HL-60 (cell line): ENCODE data around the gene UAP1.

Source experiments
- DNase-seq, 2 experiments: peaks; one replicate each; pipeline ENCODE4 v3.0.0-alpha.2; 2010 to 2020; ENCODE audit warnings: low read depth in 1 of 2, low spot score in 1 of 2
- H3K27ac ChIP-seq: fragments of 250-450 bp; sonication (Bioruptor Pico); replicated peaks from 2 replicates; pipeline ENCODE4 v1.5.1; 2020; ENCODE audit warnings: mild to moderate bottlenecking, moderate library complexity
- H3K27me3 ChIP-seq: fragments of 250-450 bp; sonication (Bioruptor Pico); 2 replicates; pipeline ENCODE4 v1.5.1; 2021; ENCODE audit warnings: mild to moderate bottlenecking, moderate library complexity; ENCODE audit not compliant: insufficient read depth, poor library complexity, severe bottlenecking
- H3K4me3 ChIP-seq: replicated peaks from 2 replicates; pipeline ENCODE4 v1.5.1; 2011; ENCODE audit warnings: mild to moderate bottlenecking, control low read depth, low read length; ENCODE audit not compliant: insufficient read depth
- CTCF ChIP-seq: IDR thresholded peaks from one replicate; pipeline ENCODE4 v1.5.1; 2011; ENCODE audit warnings: low read length, control low read depth, inconsistent platforms; ENCODE audit not compliant: insufficient read depth
- GABPA ChIP-seq: IDR thresholded peaks from 2 replicates; pipeline ENCODE4 v1.6.1; 2012; ENCODE audit warnings: low read depth
- POLR2AphosphoS5 ChIP-seq: IDR thresholded peaks from 2 replicates; pipeline ENCODE4 v1.6.1; 2012; ENCODE audit warnings: low read depth
- REST ChIP-seq: IDR thresholded peaks from 2 replicates; pipeline ENCODE4 v1.6.1; 2012; ENCODE audit warnings: low read depth; ENCODE audit not compliant: insufficient replicate concordance
- SPI1 ChIP-seq: IDR thresholded peaks from 2 replicates; pipeline ENCODE4 v1.6.1; 2012; ENCODE audit warnings: low read depth, mild to moderate bottlenecking, borderline replicate concordance

UAP1 gene

GRCh38 chr1:162641114-162641513 is 79.6 kb downstream of the UAP1 start:
- H3K27ac ChIP-seq, result no peak overlapping the region
- H3K27me3 ChIP-seq, result peaks cover 5% of the 10 kb centered on the region
- H3K4me3 ChIP-seq, result no peak overlapping the region
- TF ChIP-seq REST, result no peak
- TF ChIP-seq SPI1, result no peak
- no peak for TF ChIP-seq CTCF
- no peak for TF ChIP-seq POLR2AphosphoS5
- TF ChIP-seq GABPA, result no peak
- DNase-seq, result no peak

- peaks cover 5% of the 10 kb centered on the region for H3K27me3 ChIP-seq
- DNase-seq, result no peak
- no peak for TF ChIP-seq SPI1
- no peak for TF ChIP-seq POLR2AphosphoS5
- no peak for TF ChIP-seq CTCF
- no peak for TF ChIP-seq GABPA
- TF ChIP-seq REST, result no peak
- no peak overlapping the region for H3K4me3 ChIP-seq
- no peak overlapping the region for H3K27ac ChIP-seq
Measured at GRCh38 chr1:162644986-162645314, 83.4 kb downstream of the UAP1 start.

- TF ChIP-seq GABPA (no peak), CTCF (no peak), REST (no peak)
- no peak overlapping the region for H3K27ac ChIP-seq
Measured at GRCh38 chr1:162645666-162646065, 84.1 kb downstream of the UAP1 start.

More at GRCh38 chr1:162645666-162646065, 84.1 kb downstream of the UAP1 start:
- Histone ChIP-seq H3K4me3 (no peak overlapping the region), H3K27me3 (peaks cover 5% of the 10 kb centered on the region)
- no peak for DNase-seq
